Measurements from ENCODE around the gene SPANXN2. TPM values are rescaled to one million over a fixed set of nuclear protein-coding genes. Genes with fewer than 3 reads are reported as not detected.

The SPANXN2 gene
- polyA plus RNA-seq, 2 of the 4 experiments (the other 2 are of a cell fraction), result not detected

DNA sequence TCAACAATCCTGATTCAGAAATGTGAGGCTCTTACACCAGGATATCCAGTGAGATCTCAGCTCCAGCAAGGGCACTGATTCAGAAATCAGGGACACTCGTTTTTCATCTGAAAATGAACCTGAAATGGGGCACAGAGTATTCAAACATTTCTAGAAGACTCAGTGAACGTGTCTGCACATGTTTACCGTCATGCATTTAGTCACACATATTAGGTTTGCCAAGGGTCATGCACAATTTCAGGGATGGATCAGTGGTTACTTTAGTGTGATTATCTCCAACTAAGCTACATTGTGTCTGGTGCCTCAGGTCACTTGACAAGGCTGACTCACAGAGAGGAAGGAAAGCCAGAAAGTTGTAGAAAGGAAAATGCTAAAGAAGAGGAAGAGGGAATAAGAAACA lies 33.6 kb upstream of the SPANXN2 start:
- H3K4me1 ChIP-seq, result no peaks in the 10 kb centered on the region
- no peak for TF ChIP-seq PHF8 (IDR thresholded peaks at IDR 0.05; ENCODE audit: borderline replicate concordance, low read depth)
- no peak for TF ChIP-seq KDM5A (IDR thresholded peaks at IDR 0.05)
- TF ChIP-seq GATA3 (IDR thresholded peaks at IDR 0.05; ENCODE audit: borderline replicate concordance), result no peak
- no peak for TF ChIP-seq CEBPB (IDR thresholded peaks at IDR 0.05)
- CTCF ChIA-PET, result no interaction called here
- no peak overlapping the region for H3K27ac ChIP-seq
- FAIRE-seq, result no peak
- H3K4me3 ChIP-seq, result no peak overlapping the region
- no peak for ATAC-seq
- WGBS (ENCODE audit: missing lambda C conversion rate), result 0% methylated on average over 3 of the region's 3 CpGs
- H3K9me3 ChIP-seq, result no peaks in the 10 kb centered on the region
- H3K4me2 ChIP-seq, result no peak overlapping the region
- no peak for DNase-seq (ENCODE audit: low read depth in 1 of 2, low spot score in 1 of 2)
- POLR2A ChIA-PET, result no interaction called here

DNA sequence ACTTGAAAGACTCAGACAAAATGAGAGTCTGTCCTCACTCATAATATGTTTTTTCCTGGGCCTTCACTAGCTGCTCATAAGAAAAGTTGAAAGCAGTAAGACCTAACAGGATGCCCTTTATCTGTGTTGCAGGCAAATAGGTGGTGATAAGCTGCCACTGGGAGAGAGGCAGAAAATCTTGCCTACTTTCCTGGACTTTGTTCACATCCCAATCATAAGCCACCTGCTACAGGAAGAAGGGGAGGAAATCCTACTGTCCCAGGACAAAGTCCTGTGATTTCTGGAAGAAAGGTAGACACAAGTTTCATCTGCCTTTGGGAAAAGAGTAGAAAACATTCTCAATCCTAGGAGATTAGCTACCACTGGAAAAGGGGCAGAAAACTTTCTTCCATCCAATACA lies 13.3 kb upstream of the SPANXN2 start:
- no peak overlapping the region for H3K27ac ChIP-seq
- ChIA-PET POLR2A (no interaction called here), CTCF (interaction anchor here (0.6 kb wide), 1 partner anchor 1808 kb away, joined by 3 read pairs; no protein-coding TSS in a partner anchor)
- H3K4me1 ChIP-seq, result no peaks in the 10 kb centered on the region
- TF ChIP-seq POLR2A (IDR thresholded peaks at IDR 0.05; ENCODE audit: low read length) (no peak), EP300 (IDR thresholded peaks at IDR 0.05) (no peak), KDM1A (IDR thresholded peaks at IDR 0.05; ENCODE audit: low read depth) (no peak), CBX8 (IDR thresholded peaks at IDR 0.05) (no peak), MAFK (IDR thresholded peaks at IDR 0.05; ENCODE audit: partially characterized antibody) (no peak), HOXB5 (CRISPR knock-in tag; IDR thresholded peaks at IDR 0.05) (no peak), CEBPB (IDR thresholded peaks at IDR 0.05) (no peak), SREBF2 (IDR thresholded peaks at IDR 0.05) (no peak), ZFP36 (IDR thresholded peaks at IDR 0.05; ENCODE audit: borderline replicate concordance, partially characterized antibody) (no peak), RCOR1 (IDR thresholded peaks at IDR 0.05; ENCODE audit: low read depth, low read length) (no peak), BHLHE40 (IDR thresholded peaks at IDR 0.05; ENCODE audit: low read depth, low read length) (no peak)
- TF ChIP-seq, protein P1, sequence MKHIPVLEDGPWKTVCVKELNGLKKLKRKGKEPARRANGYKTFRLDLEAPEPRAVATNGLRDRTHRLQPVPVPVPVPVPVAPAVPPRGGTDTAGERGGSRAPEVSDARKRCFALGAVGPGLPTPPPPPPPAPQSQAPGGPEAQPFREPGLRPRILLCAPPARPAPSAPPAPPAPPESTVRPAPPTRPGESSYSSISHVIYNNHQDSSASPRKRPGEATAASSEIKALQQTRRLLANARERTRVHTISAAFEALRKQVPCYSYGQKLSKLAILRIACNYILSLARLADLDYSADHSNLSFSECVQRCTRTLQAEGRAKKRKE (CRISPR knock-in tag; IDR thresholded peaks at IDR 0.05; ENCODE audit: low read depth), result no peak
- TF ChIP-seq, protein P2, sequence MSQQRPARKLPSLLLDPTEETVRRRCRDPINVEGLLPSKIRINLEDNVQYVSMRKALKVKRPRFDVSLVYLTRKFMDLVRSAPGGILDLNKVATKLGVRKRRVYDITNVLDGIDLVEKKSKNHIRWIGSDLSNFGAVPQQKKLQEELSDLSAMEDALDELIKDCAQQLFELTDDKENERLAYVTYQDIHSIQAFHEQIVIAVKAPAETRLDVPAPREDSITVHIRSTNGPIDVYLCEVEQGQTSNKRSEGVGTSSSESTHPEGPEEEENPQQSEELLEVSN (IDR thresholded peaks at IDR 0.05; ENCODE audit: borderline replicate concordance, low read depth), result no peak
- H3K4me3 ChIP-seq, result no peak overlapping the region
- no peak for DNase-seq (ENCODE audit: low read depth in 1 of 2, low spot score in 1 of 2)
- no peak for ATAC-seq
- H3K4me2 ChIP-seq, result no peak overlapping the region
- no peaks in the 10 kb centered on the region for H3K9me3 ChIP-seq
- FAIRE-seq, result no peak

DNA sequence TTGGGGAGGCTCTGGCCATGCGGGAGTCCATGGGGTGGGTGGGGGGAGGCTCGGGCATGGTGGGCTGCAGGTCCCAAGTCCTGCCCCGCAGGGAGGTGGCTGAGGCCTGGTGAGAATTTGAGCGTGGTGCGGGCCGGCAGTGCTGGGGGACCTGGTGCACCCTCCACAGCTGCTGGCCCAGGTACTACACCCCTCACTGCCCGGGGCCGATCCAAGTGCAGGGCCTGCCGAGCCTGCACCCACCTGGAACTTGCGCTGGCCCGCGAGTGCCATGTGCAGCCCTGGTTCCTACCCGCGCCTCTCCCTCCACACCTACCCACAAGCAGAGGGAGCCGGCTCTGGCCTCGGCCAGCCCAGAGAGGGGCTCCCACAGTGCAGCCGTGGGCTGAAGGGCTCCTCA lies 5.7 kb upstream of the SPANXN2 start:
- no peak overlapping the region for H3K27ac ChIP-seq
- 10% methylated on average over 2 of the region's 17 CpGs for whole genome bisulfite sequencing (ENCODE audit: missing lambda C conversion rate)
- ATAC-seq (no peak), DNase-seq (ENCODE audit: low read depth in 1 of 2, low spot score in 1 of 2) (no peak), FAIRE-seq (no peak)
- no peak overlapping the region for H3K4me2 ChIP-seq
- TF ChIP-seq FOXS1 (CRISPR knock-in tag; IDR thresholded peaks at IDR 0.05) (no peak), KDM1A (IDR thresholded peaks at IDR 0.05; ENCODE audit: low read depth) (no peak), FOSB (CRISPR knock-in tag; IDR thresholded peaks at IDR 0.05) (no peak), RCOR1 (IDR thresholded peaks at IDR 0.05; ENCODE audit: low read depth, low read length) (no peak), POLR2A (IDR thresholded peaks at IDR 0.05; ENCODE audit: low read length) (no peak), CHD2 (IDR thresholded peaks at IDR 0.05; ENCODE audit: low read length, partially characterized antibody) (no peak), TFCP2L1 (CRISPR knock-in tag; IDR thresholded peaks at IDR 0.05) (no peak), BHLHE40 (IDR thresholded peaks at IDR 0.05; ENCODE audit: low read depth, low read length) (no peak), CBX2 (IDR thresholded peaks at IDR 0.05; ENCODE audit: borderline replicate concordance, low read depth) (no peak), NFE2L2 (conservative IDR thresholded peaks at IDR 0.05; ENCODE audit: low read length) (no peak), PHF8 (IDR thresholded peaks at IDR 0.05; ENCODE audit: borderline replicate concordance, low read depth) (no peak), HOXB13 (CRISPR knock-in tag; IDR thresholded peaks at IDR 0.05; ENCODE audit: low read depth) (no peak), TP53 (CRISPR knock-in tag; IDR thresholded peaks at IDR 0.05) (no peak), KDM5A (IDR thresholded peaks at IDR 0.05) (no peak)
- TF ChIP-seq, protein P3, sequence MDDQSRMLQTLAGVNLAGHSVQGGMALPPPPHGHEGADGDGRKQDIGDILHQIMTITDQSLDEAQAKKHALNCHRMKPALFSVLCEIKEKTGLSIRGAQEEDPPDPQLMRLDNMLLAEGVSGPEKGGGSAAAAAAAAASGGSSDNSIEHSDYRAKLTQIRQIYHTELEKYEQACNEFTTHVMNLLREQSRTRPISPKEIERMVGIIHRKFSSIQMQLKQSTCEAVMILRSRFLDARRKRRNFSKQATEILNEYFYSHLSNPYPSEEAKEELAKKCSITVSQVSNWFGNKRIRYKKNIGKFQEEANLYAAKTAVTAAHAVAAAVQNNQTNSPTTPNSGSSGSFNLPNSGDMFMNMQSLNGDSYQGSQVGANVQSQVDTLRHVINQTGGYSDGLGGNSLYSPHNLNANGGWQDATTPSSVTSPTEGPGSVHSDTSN (IDR thresholded peaks at IDR 0.05), result no peak
- TF ChIP-seq, protein P2 (IDR thresholded peaks at IDR 0.05; ENCODE audit: borderline replicate concordance, low read depth), result no peak
- TF ChIP-seq, protein P4, sequence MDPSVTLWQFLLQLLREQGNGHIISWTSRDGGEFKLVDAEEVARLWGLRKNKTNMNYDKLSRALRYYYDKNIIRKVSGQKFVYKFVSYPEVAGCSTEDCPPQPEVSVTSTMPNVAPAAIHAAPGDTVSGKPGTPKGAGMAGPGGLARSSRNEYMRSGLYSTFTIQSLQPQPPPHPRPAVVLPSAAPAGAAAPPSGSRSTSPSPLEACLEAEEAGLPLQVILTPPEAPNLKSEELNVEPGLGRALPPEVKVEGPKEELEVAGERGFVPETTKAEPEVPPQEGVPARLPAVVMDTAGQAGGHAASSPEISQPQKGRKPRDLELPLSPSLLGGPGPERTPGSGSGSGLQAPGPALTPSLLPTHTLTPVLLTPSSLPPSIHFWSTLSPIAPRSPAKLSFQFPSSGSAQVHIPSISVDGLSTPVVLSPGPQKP (IDR thresholded peaks at IDR 0.05; ENCODE audit: low read depth, low read length), result no peak
- CTCF ChIA-PET, result no interaction called here
- POLR2A ChIA-PET, result no interaction called here
- no peak overlapping the region for H3K4me3 ChIP-seq
- no peaks in the 10 kb centered on the region for H3K4me1 ChIP-seq
- H3K9me3 ChIP-seq, result no peaks in the 10 kb centered on the region

All from A549 (cell line).